NCI-H510A treated with DMSO at 0.1 percent for 48 hours (cell line): ENCODE measurements around the gene HOXB9.

ENCODE experiments used
- DNase-seq: peaks from one replicate; lab custom pipeline; 2025; lab: John Stamatoyannopoulos, UW

Gene HOXB9

GRCh38 chr17:48639982-48640857 lies 14.1 kb upstream of the HOXB9 start:
- no peak for DNase-seq

GRCh38 chr17:48639136-48639535 lies 13.0 kb upstream of the HOXB9 start:
- no peak for DNase-seq

- DNase-seq: no peak
Observed at GRCh38 chr17:48637323-48638260, 11.4 kb upstream of the HOXB9 start.

GRCh38 chr17:48636177-48637018 lies 10.2 kb upstream of the HOXB9 start:
- DNase-seq: peak; percentile 42

GRCh38 chr17:48634493-48635208 lies 8.5 kb upstream of the HOXB9 start:
- no peak for DNase-seq

GRCh38 chr17:48633266-48633677 lies 7.1 kb upstream of the HOXB9 start:
- DNase-seq: no peak

GRCh38 chr17:48632579-48633265 lies 6.6 kb upstream of the HOXB9 start:
- no peak for DNase-seq

- no peak for DNase-seq
Observed at GRCh38 chr17:48631693-48632578, 5.8 kb upstream of the HOXB9 start.

GRCh38 chr17:48630925-48631692 lies 5.0 kb upstream of the HOXB9 start:
- no peak for DNase-seq

GRCh38 chr17:48630009-48630924 lies 4.1 kb upstream of the HOXB9 start:
- no peak for DNase-seq

- no peak for DNase-seq
Observed at GRCh38 chr17:48629411-48629759, 3.2 kb upstream of the HOXB9 start.

GRCh38 chr17:48628649-48629410 lies 2.7 kb upstream of the HOXB9 start:
- DNase-seq: no peak

- no peak for DNase-seq
Observed at GRCh38 chr17:48627623-48628521, 1.7 kb upstream of the HOXB9 start.

GRCh38 chr17:48627118-48627597 lies 1.0 kb upstream of the HOXB9 start:
- no peak for DNase-seq

- no peak for DNase-seq
Observed at GRCh38 chr17:48625495-48626244, 488 bp downstream of the HOXB9 start.
